GM21367 (cell line): ENCODE measurements around the gene MMP15.

Experiments used
- ATAC-seq: cut with Tn5 transposase; IDR thresholded peaks from one replicate; pipeline ENCODE4 v1.9.1; 2021; ENCODE audit not compliant: unreplicated experiment

MMP15 gene

DNA sequence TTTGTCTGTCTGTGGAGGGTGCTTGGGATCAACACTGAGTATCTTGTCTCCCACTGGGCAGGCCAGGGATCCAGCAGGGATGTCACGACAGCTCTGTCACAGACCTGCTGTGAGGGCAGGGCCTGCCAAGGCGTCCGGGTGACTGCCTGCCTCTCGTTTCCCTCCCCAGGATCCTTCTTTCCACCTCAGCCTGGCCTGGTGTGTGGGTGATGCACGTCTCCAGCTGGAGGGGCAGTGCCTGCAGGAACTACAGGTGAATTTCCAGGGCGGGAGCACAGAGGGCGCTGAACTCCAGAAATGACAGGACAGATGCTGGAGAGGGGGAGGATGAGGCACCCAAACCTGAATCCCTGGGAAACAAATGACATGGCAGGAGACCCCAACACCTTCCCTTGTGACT is 6.8 kb upstream of the MMP15 start:
- no peak for ATAC-seq

DNA sequence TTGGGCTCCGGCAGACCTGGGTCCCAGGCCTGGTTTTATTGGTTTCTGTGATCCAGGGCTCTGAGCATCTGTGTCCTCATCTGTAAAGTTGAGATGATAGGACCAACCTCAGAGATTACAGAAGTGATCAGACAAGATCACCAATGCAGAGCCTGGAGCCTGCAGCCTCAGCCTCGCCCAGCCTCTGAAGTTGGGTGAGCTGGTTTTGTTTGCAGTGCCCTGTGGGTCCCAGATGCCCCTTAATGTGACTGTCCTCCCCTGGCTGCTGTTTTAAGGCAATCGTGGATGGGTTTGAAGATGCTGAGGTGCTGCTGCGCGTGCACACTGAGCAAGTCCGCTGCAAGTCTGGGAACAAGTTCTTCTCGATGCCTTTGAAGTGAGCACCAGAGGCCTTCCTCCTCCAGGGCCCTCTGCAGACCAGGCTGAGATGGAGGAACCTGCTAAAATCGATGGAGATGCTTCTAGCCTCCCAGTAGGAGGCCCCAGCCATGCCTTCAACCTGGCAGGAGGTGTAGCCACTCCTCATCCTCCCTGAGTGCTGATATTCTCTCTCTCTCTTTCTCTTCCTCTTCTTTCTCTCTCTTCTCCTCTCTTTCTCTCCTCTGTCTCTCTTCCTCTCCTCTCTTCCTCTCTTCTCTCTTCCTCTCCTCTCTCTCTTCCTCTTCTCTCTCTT is 5.6 kb upstream of the MMP15 start:
- ATAC-seq = no peak

DNA sequence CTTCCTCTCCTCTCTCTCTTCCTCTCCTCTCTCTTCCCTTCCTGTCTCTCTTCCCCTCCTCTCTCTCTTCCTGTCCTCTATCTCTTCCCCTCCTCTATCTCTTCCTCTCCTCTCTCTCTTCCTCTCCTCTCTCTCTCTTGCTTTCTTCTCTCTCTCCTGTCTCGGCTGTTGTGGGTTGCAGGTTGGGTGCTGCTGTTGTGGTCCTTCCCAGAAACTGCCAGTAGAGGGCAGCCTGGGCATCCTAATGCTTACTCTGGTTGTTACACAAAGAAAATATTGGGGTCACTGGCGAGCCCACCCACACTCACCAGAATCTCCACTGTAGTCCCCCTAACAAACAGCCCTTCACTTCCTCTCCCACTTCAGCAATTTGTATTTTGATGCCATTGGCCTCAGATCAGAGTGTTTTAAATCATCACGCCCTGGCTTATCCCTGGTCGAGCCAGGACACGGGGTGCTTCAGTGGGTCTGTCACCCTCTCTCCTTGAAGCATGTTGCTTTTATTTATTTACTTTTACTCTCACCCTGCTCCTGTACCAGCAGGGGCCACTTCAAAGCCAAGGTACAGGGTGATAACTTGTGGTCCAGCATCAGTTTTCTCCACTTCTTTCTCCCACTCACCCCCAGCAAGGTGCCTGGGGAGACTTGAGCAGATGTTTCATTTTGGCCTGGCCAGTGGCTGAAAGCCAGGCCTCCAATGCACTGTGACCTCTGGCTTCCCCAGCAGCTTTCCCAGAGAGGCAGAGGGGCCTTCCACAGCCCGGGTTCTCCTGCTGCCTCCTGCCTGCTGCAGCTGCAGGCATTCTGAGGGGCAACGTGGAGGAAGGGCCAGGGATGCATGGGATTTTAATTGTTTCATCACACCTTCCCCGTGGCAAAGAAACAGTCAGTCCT is 4.7 kb upstream of the MMP15 start:
- no peak for ATAC-seq

DNA sequence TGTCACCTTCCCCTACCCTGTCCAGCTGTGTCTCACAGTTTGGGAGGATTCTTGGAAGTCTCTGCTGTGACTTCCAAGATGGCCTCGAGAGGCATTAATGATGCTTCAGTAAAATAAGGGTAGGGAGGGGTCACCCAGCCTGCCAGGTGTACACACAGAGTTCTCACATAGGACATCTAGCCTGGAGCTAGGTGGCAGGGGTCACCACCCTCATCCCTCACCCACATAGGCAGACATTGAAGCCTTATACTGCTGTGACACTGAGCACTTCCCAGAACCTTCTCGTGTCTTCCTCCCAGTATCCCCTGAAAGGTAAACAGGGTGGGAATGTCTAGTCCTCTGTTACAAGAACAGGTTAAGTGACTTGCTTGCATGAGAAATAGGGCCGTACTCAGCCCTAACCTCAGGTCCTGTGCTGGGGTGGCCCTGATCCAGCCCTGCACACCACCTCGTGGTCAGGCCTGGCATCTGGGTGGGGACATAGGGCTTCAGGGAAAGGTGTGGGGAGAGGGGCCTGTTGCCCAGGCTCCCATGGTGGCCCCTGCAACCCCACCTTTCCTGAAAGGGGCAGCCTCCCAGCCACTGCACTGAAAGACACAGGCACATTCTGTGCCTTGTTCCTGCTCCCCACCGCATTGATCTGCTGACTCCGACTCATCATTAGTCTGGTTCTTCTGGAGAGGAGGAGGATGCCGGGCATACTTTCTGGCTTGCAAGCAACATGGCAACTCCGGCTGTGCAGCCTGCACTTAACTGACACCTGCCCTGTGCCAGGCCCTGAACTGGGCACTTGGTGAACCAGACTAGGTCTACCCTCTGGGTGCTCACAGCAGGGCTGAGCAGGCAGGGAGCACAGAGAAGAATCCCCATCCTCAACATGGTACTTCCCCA is 3.6 kb upstream of the MMP15 start:
- ATAC-seq = no peak

DNA sequence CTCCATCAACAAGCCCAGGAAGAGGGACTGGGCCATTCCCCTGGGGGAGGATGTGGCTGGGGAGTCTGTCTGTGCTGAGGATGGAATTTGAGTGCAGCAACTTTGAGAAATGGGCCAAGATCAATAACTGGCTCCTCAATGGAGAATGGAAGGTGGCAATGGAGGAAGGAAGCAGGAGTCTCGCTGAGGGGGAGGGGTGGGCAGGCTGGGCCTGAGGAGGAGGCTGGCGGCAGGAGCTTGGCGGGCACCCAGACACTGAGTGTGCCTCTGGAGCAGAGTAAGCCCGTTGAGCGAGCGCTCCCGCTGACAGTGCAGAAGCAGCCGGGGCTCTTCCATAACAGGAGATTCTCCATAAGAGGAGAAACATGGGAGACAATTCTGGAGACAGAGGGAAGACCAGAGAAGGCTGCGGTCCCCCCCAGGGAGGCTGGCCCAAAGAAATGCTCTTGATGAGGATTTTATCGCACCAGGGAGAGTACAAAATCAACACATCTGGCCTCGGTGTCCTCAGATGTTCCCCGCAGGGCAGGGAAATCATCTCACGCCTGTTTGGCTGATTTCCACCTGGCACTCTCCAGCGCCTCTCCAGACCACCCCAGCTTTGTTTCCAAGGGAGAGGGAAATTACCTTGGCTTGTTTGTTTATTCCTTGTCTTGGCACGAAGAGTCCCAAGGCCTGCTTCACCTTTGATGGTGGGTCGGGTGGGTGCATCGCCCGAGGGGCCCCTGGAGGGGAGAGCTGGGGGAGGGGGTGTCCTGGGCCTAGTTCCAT is 2.8 kb upstream of the MMP15 start:
- ATAC-seq = no peak

DNA sequence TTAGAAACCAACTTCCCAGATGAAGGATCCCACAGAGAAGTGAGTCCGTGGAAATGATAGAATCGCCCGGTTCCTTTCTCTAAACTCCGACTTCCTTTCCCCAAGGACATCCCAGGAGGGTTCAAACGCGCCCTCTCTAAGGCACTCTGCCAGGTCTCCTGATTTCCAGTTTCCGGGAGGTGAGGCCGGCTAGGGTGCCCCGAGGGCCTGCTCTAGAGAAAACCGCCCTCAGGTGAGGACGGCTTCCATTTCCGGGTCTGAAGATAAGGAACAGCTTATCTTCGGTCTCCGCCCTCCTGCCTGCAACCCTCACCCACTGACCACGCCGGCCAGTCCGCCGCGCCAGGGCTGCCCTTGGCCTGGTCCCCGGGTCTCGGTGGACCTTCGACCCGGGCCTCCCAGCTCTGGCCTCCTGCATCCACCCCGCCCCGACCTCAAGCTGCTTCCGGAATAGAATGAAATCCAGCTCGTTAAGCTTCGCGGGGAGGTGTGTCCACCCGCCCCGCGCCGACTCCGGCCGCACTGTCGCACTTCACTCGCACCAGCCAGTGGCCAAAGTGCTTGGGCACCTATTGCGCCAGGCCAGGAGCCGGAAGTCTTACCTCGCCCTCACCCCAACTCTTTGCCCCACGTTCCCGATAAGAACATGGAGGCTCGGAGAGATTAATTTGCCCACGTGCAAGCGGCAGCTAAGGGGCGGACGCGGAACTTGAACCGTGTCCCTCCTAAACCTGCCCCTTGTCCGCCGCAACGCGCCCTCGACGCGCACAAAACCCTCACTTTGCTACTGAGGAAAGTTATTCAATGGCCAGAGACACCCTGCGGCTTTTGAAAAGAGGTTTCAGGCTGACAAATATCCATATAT is 836 bp upstream of the MMP15 start:
- no peak for ATAC-seq

DNA sequence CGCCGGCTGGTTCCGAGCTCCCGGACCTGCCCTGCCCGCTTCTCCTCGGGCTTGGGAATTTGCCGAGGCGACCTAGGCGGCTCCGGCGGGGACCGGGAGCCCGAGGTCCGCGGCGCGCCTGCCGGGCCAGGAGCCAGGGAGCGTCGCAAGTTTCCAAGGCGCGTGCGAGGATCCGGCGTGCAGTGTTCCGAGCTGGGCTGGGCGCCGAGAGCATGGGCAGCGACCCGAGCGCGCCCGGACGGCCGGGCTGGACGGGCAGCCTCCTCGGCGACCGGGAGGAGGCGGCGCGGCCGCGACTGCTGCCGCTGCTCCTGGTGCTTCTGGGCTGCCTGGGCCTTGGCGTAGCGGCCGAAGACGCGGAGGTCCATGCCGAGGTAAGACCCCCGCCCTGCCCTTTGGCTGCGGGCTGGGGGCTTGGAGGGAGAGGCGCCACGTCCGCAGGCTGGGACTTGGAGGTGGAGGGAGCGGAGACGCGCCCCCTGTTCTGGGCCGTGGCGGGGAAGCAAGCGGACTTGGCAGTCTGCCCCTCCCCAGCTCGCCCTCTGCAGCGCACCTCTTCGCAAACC is 668 bp downstream of the MMP15 start:
- ATAC-seq = no peak

DNA sequence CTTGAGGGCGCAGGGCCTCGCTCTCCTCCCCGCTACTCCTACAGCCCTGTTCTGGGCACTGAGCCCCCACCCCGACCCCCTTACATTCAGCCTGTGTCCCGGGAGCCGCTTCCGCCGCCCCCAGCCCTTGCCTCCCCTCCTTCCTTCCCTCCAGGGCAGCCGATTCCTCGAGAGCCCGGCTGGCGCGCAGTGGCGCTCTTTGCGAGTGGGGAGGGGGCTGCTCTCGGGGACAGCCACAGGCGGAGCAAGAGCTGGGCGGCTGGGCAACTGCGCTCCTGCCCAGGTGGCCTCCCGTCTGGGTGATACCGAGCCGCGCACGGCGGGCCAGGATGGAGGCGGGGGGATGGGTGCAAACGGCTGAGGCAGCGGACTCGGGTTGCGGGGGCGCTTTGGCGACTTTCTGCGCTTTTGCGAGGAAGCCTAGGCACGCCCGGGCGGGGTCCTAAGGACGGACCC is 1.2 kb downstream of the MMP15 start:
- ATAC-seq = no peak

DNA sequence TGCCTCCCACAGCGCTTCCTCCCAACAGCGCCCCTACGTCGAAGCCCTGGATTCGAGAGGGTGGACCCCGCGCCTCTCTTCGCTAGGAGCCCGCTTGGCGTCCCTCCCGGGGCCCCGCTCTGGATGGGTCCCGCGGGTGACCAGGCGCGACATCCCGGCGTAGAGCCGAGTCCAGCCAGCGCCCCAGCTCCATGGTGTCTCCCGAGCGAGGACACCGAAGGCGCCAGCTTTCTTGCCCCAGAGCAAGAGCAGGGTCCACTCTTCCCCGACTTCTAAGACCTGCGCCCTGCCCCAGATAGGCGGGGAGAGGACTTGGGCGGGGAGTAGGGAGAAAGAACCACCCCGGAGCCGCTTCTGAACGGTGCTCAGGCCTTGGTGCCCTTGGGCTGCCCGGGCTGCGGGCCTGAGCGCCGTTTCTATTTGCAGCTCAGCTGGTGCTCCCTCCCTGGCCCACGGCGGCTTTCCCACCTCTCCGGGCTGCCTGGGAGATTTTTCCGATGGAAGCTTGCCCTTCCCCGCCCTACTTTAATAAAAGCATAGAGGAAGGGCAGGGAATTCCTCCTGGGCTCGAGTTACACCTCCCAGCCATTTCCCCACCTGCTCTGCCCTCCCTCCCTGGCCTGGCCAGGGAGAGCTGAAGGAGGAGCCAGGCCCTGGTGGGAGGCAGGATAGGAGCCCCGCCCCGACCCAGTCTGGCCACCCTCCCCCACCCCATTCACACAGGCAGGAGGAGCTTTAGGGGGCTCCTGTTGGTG is 1.8 kb downstream of the MMP15 start:
- no peak for ATAC-seq

DNA sequence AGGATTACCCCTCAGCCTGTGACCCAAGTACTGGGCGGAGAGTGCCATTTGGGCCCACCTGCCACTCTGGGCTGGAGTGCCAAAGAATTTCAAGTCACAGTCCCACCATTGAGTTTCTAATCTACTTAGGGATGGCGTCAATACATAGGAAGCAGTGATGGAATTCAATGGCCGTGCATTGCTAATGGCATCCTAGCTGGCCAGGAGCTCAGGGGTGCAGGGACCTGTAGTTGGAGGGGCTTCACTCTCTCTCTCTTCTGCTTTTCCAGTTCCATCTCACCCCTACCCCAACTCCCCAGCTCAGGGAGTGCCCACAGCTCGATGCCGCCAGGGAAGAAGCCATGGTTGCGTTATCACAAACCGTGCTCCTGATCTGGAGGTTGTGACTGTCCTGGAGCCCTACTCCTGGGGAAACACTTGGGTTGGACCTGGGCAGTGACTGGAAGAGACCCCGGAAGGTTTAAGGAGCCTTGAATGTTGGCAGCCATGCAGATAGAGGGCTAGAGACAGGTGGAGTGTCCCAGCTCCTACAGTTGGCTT is 2.4 kb downstream of the MMP15 start:
- ATAC-seq = no peak

DNA sequence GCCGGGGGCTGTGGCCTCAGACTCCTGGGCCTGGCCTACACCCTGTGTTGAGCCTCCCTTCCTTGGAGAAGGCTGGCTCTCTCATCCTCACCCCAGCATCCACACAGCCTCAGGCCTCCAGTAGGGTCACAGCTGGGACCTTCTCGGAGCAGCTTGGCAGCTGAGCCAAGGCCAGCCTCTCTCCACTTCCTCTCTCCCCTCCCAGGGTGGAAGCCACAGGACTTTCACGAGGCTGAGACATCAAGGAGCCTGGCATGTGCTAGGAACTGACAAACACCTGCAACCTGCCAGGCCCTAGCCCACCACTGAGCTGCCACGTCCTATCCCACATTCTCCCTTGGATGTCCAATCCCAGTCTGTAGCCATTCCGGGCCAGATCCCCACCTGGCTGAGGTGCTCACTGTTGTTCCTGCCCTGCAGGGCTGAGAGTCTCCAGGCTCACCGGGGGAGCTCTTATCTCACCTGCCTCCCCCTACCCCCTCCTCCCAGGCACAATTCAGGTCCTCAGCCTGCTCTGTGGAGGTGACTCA is 3.1 kb downstream of the MMP15 start:
- no peak for ATAC-seq

DNA sequence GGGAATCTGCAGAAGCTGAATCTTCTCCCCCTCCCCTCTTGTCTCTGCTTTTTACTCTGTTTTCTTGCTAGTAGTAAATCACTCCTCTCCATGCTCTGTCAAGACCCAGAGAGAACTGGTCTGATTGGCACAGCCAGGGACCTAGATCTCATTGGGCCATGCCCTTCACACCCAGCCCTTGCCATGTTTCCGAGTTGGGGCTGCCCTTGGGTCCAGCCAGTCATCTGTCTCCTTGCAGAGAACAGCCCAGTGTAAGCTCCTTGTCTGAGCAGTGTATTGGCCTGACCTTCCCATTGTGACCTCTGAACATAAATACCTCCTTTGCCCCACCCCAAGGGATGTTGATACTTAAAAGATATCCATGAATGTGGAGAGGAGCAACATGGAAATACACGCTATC is 3.9 kb downstream of the MMP15 start:
- ATAC-seq = no peak

DNA sequence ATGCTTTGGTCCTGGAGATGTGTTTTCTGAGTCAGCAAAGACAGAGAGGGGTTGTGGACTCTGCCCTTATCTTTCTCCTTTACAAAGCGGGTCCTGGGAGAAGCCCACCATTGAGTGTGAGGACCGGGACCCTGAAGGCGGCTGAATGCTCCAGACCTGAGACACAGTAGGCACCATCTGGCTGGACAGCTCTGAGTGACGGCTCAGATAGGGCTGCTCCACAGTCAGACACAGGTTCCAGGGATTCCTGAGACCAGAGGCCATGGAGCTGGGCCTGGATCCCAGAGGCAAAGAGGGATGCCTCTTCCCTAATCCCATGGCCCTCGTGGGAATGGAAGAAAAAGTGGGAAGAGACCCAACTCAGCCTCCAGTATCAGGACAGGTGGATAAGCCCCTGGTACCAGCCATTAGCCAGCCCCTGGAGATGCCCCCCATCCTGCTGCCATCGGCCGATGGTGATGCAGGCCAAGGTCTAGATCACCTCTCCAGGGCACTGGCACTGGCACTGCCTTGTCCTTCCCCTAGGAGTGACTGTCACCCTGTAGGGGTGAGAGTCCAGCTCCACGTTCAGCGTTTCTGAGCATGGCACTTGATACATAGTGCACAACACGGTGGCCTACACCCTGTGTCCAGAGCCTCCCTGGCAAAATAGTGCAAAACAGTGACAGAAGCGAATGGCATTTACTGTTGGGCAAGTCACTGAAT is 4.7 kb downstream of the MMP15 start:
- ATAC-seq = no peak

DNA sequence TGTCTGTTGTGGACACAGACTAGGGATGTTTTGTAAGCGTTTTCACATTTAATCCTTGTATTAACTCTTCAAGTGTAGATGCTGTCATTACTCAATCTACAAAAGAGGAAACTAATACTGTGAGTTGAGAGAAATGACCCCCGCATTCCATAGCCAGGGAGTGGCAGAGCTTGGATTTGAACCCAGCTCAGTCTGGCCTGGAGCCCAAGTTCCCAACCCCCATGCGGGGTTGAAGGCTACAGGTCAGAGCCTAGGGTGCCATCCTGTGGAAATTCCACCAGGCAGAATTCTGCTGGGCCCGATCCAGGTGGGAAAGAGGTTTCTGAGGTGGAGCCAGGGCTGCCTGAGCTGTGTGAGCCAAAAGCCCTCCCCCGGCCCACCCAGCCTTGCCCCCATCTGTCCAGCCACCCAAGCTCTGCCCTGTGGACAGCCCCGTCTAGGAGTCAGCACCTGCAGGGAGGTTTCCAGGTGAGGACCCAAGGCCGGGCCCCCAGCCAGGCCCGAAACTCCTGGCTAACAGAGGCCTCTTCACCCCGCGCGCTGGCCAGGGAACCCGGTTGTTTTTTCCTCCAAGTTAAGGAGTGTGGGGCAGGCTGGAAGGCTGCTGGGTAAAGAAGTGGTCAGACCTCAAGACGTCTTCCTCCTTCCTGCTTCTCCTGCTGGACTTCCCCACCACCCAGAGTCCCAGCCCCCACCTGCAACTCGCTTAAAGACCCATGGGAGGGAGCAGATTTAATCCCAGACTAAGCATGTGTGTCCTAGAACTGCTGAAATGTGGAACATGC is 5.7 kb downstream of the MMP15 start:
- no peak for ATAC-seq

DNA sequence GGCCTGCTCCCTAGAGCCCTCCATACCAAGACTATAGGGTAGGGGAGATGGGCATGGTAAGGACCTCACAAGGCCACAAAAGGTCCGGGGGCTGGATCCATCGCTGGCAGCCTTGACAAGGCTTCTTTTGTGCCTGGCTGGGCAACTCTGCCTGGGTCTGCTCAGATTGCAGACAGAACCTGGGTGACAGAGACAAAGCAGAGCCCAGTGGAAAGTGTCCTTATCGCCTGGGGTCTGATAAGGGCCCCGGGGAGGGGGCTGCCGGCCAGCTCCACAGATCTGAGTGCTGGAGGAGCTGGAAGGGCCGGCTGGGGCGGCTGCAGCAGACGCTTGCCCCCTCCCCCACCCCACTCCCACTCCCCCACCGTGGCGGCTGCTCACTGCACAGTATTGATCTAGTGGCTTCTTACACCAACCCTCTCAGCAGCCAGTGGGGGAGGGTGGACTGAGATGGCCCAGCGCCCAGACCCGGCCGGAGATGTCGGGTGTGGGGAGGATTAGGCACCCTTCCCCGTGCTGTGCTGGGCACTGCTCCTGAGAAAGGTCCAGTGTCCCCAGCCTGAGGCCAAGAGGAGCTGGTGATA is 7.2 kb downstream of the MMP15 start:
- no peak for ATAC-seq

DNA sequence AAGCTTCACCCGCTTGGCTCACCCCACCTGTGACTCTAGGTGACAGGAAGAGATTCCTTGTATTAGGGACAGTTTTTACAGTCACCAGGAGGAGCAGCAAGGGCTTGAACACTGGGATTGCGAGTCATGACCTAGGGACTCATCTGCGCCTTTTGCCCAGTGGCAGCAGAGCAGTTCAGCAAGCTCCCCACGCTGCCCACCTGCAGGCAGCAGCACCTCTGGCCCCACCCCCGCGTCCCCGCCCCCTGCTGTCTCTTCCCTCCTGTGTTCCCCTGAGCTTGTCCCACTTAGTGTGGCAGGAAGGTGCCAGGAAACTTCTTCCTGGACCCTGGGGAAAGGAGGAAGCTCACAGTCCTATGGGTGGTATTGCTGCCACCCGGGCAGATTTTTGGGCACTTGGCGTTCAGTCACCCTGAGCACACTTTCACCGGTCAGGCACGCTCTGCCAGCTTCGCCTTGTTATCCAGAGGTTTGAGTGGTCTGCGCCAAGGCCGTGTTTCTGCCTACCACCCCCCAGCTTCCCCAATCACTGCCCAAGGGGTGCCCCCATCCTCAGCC is 8.7 kb downstream of the MMP15 start:
- no peak for ATAC-seq
